Esophagus muscularis mucosa (tissue), 4 donors: ENCODE measurements around the gene LIN9. TPM values are rescaled to one million over a fixed set of nuclear protein-coding genes. Genes with fewer than 3 reads are reported as not detected.
"Not testable (repeated sequence)": the region's sequence is repeated elsewhere in the genome, so short reads cannot be mapped to it uniquely, and the experiment has no call there.

Experiments
- DNase-seq: peaks from one replicate; pipeline ENCODE4 v3.0.0-alpha.2; 2017; ENCODE audit errors: extremely low spot score
- H3K27ac ChIP-seq, 4 donors: fragments of 200-600 bp; sonication (generic); replicated peaks in 1 of 4; 1 replicate in 3 of 4; 2 replicates in 1 of 4; pipeline ENCODE4 v1.5.1; 2016 to 2019; ENCODE audit warnings: mild to moderate bottlenecking in 1 of 4
- H3K27me3 ChIP-seq, 4 donors: fragments of 200-600 bp; sonication (generic); one replicate each; pipeline versions ENCODE4 v1.5.1 to v1.6.0; 2016 to 2019
- H3K36me3 ChIP-seq, 4 donors: fragments of 200-600 bp; sonication (generic); one replicate each; pipeline ENCODE4 v1.5.1; 2016 to 2019
- H3K4me1 ChIP-seq, 4 donors: fragments of 200-600 bp; sonication (generic); one replicate each; pipeline ENCODE4 v1.5.1; 2016 to 2019
- H3K4me3 ChIP-seq, 4 donors: fragments of 200-600 bp; sonication (generic); 1 replicate in 2 of 4; 2 replicates in 2 of 4; pipeline ENCODE4 v1.5.1; 2016 to 2019; ENCODE audit warnings: mild to moderate bottlenecking in 4 of 4, moderate library complexity in 1 of 4
- H3K9me3 ChIP-seq, 4 donors: fragments of 200-600 bp; sonication (generic); 1 replicate in 3 of 4; 2 replicates in 1 of 4; pipeline ENCODE4 v1.5.1; 2016 to 2019
- CTCF ChIP-seq, 3 experiments: fragments of 200-600 bp in 2 of 3; fragments of 450-650 bp in 1 of 3; sonication (generic) in 2 of 3; IDR thresholded peaks; one replicate each; pipeline ENCODE4 v1.5.1; 2017 to 2019; ENCODE audit warnings: antibody characterized with exemption in 3 of 3, mild to moderate bottlenecking in 2 of 3, moderate library complexity in 1 of 3
- EP300 ChIP-seq: sonication (generic); formaldehyde crosslinking; IDR thresholded peaks from one replicate; pipeline ENCODE4 v1.6.1; 2017; ENCODE audit warnings: antibody characterized with exemption
- POLR2A ChIP-seq: fragments of 450-650 bp; IDR thresholded peaks from one replicate; pipeline ENCODE4 v1.6.1; 2017; ENCODE audit warnings: antibody characterized with exemption, moderate library complexity, mild to moderate bottlenecking, low read depth
- POLR2AphosphoS5 ChIP-seq, 2 donors: sonication (generic); formaldehyde crosslinking; IDR thresholded peaks; one replicate each; pipeline ENCODE4 v1.6.1; 2017; ENCODE audit warnings: antibody characterized with exemption in 2 of 2
- WGBS: methylation state at CpG from one replicate; pipeline ENCODE4 v1.1.5; 2018; 5-methylcytosine and 5-hydroxymethylcytosine counted together
- intact Hi-C: fragments of 100-400 bp; cut with DNase I; formaldehyde crosslinking; loops from one replicate; pipeline ENCODE4 v1.15.1; 2023
- total RNA-seq, 4 donors: library from RNA; depleted of rRNA; stranded (reverse); fragments of >200 nt; gene quantifications; one replicate each; pipeline versions ENCODE4 v1.1.0 to v1.2.1, GENCODE V29; 2016

The LIN9 gene
- total RNA-seq, 4 donors from 2014 or later = 2.1 to 4.6 (median 2.8) TPM

GRCh38 chr1:226281058-226281457 lies 27.9 kb downstream of the LIN9 start:
- no peak for DNase-seq

GRCh38 chr1:226279498-226279897 lies 29.5 kb downstream of the LIN9 start:
- Histone ChIP-seq H3K4me1 (peaks cover 0 to 4% (median 0%) of the 10 kb centered on the region in 4 donors), H3K9me3 (no peaks in the 10 kb centered on the region), H3K27me3 (no peaks in the 10 kb centered on the region), H3K27ac (no peak overlapping the region), H3K36me3 (peaks cover 0 to 8% (median 4%) of the 10 kb centered on the region in 4 donors), H3K4me3 (no peak overlapping the region)
- 93% methylated on average over 5 of the region's 5 CpGs for WGBS
- no peak for DNase-seq
- intact Hi-C loops = no loop called here
- no peak for TF ChIP-seq CTCF (IDR thresholded peaks at IDR 0.05)
- TF ChIP-seq POLR2A = no peak
- no peak for TF ChIP-seq EP300
- TF ChIP-seq POLR2AphosphoS5 (IDR thresholded peaks at IDR 0.05) = no peak

More at GRCh38 chr1:226281058-226281457, 27.9 kb downstream of the LIN9 start:
- TF ChIP-seq EP300 = no peak
- Histone ChIP-seq H3K27me3 (no peaks in the 10 kb centered on the region), H3K27ac (no peak overlapping the region), H3K4me1 (peaks cover 0 to 4% (median 0%) of the 10 kb centered on the region in 4 donors), H3K4me3 (no peak overlapping the region), H3K9me3 (no peaks in the 10 kb centered on the region), H3K36me3 (peaks cover 0 to 17% (median 8%) of the 10 kb centered on the region in 4 donors)
- 96% methylated on average over 1 of the region's 1 CpG for WGBS
- intact Hi-C loops = no loop called here

- intact Hi-C loops = no loop called here
- H3K27ac ChIP-seq = no peak overlapping the region
- TF ChIP-seq EP300 (no peak), POLR2A (no peak), CTCF (IDR thresholded peaks at IDR 0.05) (no peak), POLR2AphosphoS5 (IDR thresholded peaks at IDR 0.05) (no peak)
- no peaks in the 10 kb centered on the region for H3K9me3 ChIP-seq
- peaks cover 0 to 4% (median 0%) of the 10 kb centered on the region in 4 donors for H3K36me3 ChIP-seq
- H3K27me3 ChIP-seq = no peaks in the 10 kb centered on the region
- no peak for DNase-seq
- 95% methylated on average over 8 of the region's 8 CpGs for WGBS
- H3K4me3 ChIP-seq = no peak overlapping the region
- peaks cover 0 to 4% (median 0%) of the 10 kb centered on the region in 4 donors for H3K4me1 ChIP-seq
Observed at GRCh38 chr1:226277897-226278296, 31.1 kb downstream of the LIN9 start.

- intact Hi-C loops = no loop called here
- no peak for DNase-seq
- H3K4me1 ChIP-seq = peaks cover 0 to 4% (median 0%) of the 10 kb centered on the region in 4 donors
- WGBS = 98% methylated on average over 4 of the region's 4 CpGs
- no peaks in the 10 kb centered on the region for H3K27me3 ChIP-seq
- TF ChIP-seq POLR2AphosphoS5 (IDR thresholded peaks at IDR 0.05) (no peak), POLR2A (no peak), EP300 (no peak)
- peaks cover 0 to 4% (median 0%) of the 10 kb centered on the region in 4 donors for H3K36me3 ChIP-seq
- no peak overlapping the region for H3K27ac ChIP-seq
- no peaks in the 10 kb centered on the region for H3K9me3 ChIP-seq
- H3K4me3 ChIP-seq = no peak overlapping the region
Observed at GRCh38 chr1:226276987-226277386, 32.0 kb downstream of the LIN9 start.

- 92% methylated on average over 3 of the region's 3 CpGs for WGBS
- Histone ChIP-seq H3K9me3 (no peaks in the 10 kb centered on the region), H3K4me3 (no peak overlapping the region), H3K36me3 (peaks cover 0 to 4% (median 0%) of the 10 kb centered on the region in 4 donors), H3K27me3 (no peaks in the 10 kb centered on the region), H3K27ac (no peak overlapping the region), H3K4me1 (peaks cover 0 to 4% (median 0%) of the 10 kb centered on the region in 4 donors)
- DNase-seq = no peak
- TF ChIP-seq EP300 (no peak), CTCF (IDR thresholded peaks at IDR 0.05) (no peak), POLR2A (no peak), POLR2AphosphoS5 (IDR thresholded peaks at IDR 0.05) (no peak)
- intact Hi-C loops = no loop called here
Observed at GRCh38 chr1:226276077-226276682, 32.8 kb downstream of the LIN9 start.

GRCh38 chr1:226274138-226274537 lies 34.8 kb downstream of the LIN9 start:
- H3K36me3 ChIP-seq = peaks cover 0 to 4% (median 0%) of the 10 kb centered on the region in 4 donors
- WGBS = 100% methylated on average over 1 of the region's 1 CpG
- H3K27ac ChIP-seq = no peak overlapping the region
- no peaks in the 10 kb centered on the region for H3K27me3 ChIP-seq
- no peaks in the 10 kb centered on the region for H3K9me3 ChIP-seq
- no peak overlapping the region for H3K4me3 ChIP-seq
- TF ChIP-seq EP300 = no peak
- no peak for TF ChIP-seq CTCF (IDR thresholded peaks at IDR 0.05)
- no peak for TF ChIP-seq POLR2AphosphoS5 (IDR thresholded peaks at IDR 0.05)
- TF ChIP-seq POLR2A = no peak
- intact Hi-C loops = no loop called here
- no peak for DNase-seq
- H3K4me1 ChIP-seq = no peaks in the 10 kb centered on the region

GRCh38 chr1:226272233-226272902 lies 36.6 kb downstream of the LIN9 start:
- H3K27me3 ChIP-seq, H3K4me1 ChIP-seq, H3K27ac ChIP-seq, H3K4me3 ChIP-seq, intact Hi-C loops, H3K36me3 ChIP-seq, DNase-seq, H3K9me3 ChIP-seq: not testable (repeated sequence)
- 93% methylated on average over 8 of the region's 8 CpGs for WGBS
